Keratinocyte (primary cell): Measurements from ENCODE around the gene KRT33A. TPM values are rescaled to one million over a fixed set of nuclear protein-coding genes. Genes with fewer than 3 reads are reported as not detected.
A peak's percentile ranks its signal among the peaks of the same experiment; 100 is the strongest.

Experiments used
- DNase-seq: peaks from one replicate; pipeline ENCODE4 v3.0.0-alpha.2; 2011; ENCODE audit warnings: low read depth, missing footprints, low spot score
- FAIRE-seq: peaks from 2 replicates; lab custom pipeline; 2011; peaks lifted over from hg19 to GRCh38; lab: Jason Lieb, UNC
- H2AFZ ChIP-seq: 2 replicates; pipeline ENCODE4 v1.6.0; 2012; ENCODE audit warnings: low read length, control low read depth, inconsistent platforms; ENCODE audit not compliant: control insufficient read depth
- H3K27ac ChIP-seq: 2 replicates; pipeline ENCODE4 v1.5.1; 2011; ENCODE audit warnings: low read length; ENCODE audit not compliant: control insufficient read depth, insufficient read depth
- H3K27me3 ChIP-seq: 3 replicates; pipeline ENCODE4 v1.6.0; 2011; ENCODE audit warnings: low read length; ENCODE audit not compliant: control insufficient read depth, insufficient read depth; ENCODE audit errors: extremely low read depth
- H3K36me3 ChIP-seq, 2 experiments: 2 replicates in 1 of 2; 3 replicates in 1 of 2; pipeline ENCODE4 v1.5.1; 2011; ENCODE audit warnings: low read length in 2 of 2, mild to moderate bottlenecking in 1 of 2; ENCODE audit not compliant: control insufficient read depth in 2 of 2, insufficient read depth in 2 of 2; ENCODE audit errors: extremely low read depth in 1 of 2
- H3K4me1 ChIP-seq: 3 replicates; pipeline ENCODE4 v1.5.1; 2011; ENCODE audit warnings: low read length; ENCODE audit not compliant: control insufficient read depth, insufficient read depth; ENCODE audit errors: extremely low read depth
- H3K4me2 ChIP-seq: 3 replicates; pipeline ENCODE4 v1.6.0; 2011; ENCODE audit warnings: low read depth, low read length; ENCODE audit not compliant: control insufficient read depth, insufficient read depth; ENCODE audit errors: extremely low read depth
- H3K4me3 ChIP-seq, 3 experiments: fragments of 200-600 bp in 1 of 3; sonication (generic) in 1 of 3; 2 replicates in 2 of 3; 3 replicates in 1 of 3; pipeline ENCODE4 v1.5.1; 2011 to 2016; ENCODE audit warnings: low read length in 3 of 3, mild to moderate bottlenecking in 3 of 3, control low read depth in 2 of 3, inconsistent platforms in 1 of 3, low read depth in 1 of 3, mixed read lengths in 1 of 3, mixed run types in 1 of 3, moderate library complexity in 1 of 3; ENCODE audit not compliant: control insufficient read depth in 2 of 3, insufficient read depth in 2 of 3; ENCODE audit errors: extremely low read depth in 1 of 3
- H3K79me2 ChIP-seq: 2 replicates; pipeline ENCODE4 v1.6.0; 2012; ENCODE audit warnings: low read length; ENCODE audit not compliant: control insufficient read depth, insufficient read depth
- H3K9ac ChIP-seq: 3 replicates; pipeline ENCODE4 v1.6.0; 2011; ENCODE audit warnings: low read length; ENCODE audit not compliant: control insufficient read depth, insufficient read depth; ENCODE audit errors: extremely low read depth
- H3K9me1 ChIP-seq: 3 replicates; pipeline ENCODE4 v1.6.0; 2011; ENCODE audit warnings: low read length; ENCODE audit not compliant: control insufficient read depth, insufficient read depth; ENCODE audit errors: extremely low read depth
- H3K9me3 ChIP-seq: 2 replicates; pipeline ENCODE4 v1.5.1; 2012; ENCODE audit warnings: low read depth, low read length; ENCODE audit not compliant: control insufficient read depth
- H4K20me1 ChIP-seq: 3 replicates; pipeline ENCODE4 v1.6.0; 2011; ENCODE audit warnings: low read length; ENCODE audit not compliant: control insufficient read depth, insufficient read depth; ENCODE audit errors: extremely low read depth
- EZH2 ChIP-seq: IDR thresholded peaks from one replicate; pipeline ENCODE4 v1.6.1; 2012; ENCODE audit warnings: inconsistent platforms, mild to moderate bottlenecking, low read length, moderate library complexity
- dilution Hi-C: fragments of 300-500 bp; cut with MboI; formaldehyde crosslinking; loops from one replicate; pipeline ENCODE4 v1.7.0; 2020; ENCODE audit warnings: low sequenced_read_pairs; ENCODE audit not compliant: extremely low pct_ligation_motif_present
- polyA plus RNA-seq, 5 experiments: library from polyadenylated mRNA; depleted of rRNA in 3 of 5; stranded (reverse) in 3 of 5; stranded (forward) in 1 of 5; unstranded in 1 of 5; fragments of >200 nt; gene quantifications; 1 replicate in 1 of 5; 2 replicates in 3 of 5; 3 replicates in 1 of 5; pipeline versions ENCODE4 v1.2.1 to v1.2.3, GENCODE V29; 2011 to 2012; ENCODE audit warnings: missing spikeins in 2 of 5, low read depth in 1 of 5, low replicate concordance in 1 of 5
- TF ChIP-seq, protein P1 (sequence below), 3 experiments: IDR thresholded peaks in 1 of 3; conservative IDR thresholded peaks in 1 of 3; optimal IDR thresholded peaks in 1 of 3; 2 replicates in 2 of 3; 3 replicates in 1 of 3; pipeline versions ENCODE3 to v1.5.1; 2011; ENCODE audit warnings: low read length in 3 of 3, mild to moderate bottlenecking in 3 of 3, moderate library complexity in 2 of 3, control low read depth in 1 of 3, inconsistent platforms in 1 of 3; ENCODE audit not compliant: insufficient read depth in 2 of 3; ENCODE audit errors: extremely low read depth in 1 of 3

The KRT33A gene
- polyA plus RNA-seq, 1 donor (not counting 4 experiments of a cell fraction or from before 2014, with no cell fraction given), result not detected

DNA sequence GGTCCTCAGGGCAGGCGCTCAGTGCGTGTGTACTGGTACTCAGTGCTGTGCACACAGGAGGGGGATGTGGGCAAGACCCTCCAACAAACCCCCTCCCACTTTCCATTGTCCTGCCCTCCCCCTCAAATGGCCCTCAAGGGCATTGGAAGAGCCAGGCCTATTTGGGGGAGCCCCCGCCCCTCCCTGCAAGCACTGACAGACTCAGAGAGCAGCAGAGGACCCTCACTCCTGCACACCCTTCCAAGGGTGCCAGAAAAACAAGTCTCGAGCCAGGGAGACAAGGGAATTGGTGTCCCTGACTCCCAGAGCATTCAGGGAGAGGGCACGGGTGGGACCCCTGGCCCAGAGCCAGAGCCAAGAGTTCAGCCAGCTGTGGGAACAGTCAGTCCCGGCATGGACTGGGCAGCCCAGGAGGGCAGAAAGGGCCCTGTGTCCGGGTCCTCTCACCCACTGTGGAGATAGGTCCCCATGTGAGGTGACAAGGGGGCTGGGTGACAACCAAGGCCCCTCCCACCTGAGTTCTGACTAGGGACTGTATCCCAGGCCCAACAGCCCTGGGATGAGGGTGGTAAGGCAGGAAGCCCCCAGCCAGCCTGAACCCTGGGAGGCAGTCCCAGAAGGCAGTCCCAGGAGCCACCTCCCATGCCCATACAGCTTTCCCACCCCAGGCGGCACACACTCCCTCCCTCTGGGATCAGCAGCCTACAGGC lies 23.1 kb downstream of the KRT33A start:
- no peaks in the 10 kb centered on the region for H3K36me3 ChIP-seq
- H3K4me1 ChIP-seq, result no peaks in the 10 kb centered on the region
- dilution Hi-C loops, result no loop called here
- H3K9ac ChIP-seq, result no peak overlapping the region
- no peak for DNase-seq
- H3K4me2 ChIP-seq, result no peak overlapping the region
- no peaks in the 10 kb centered on the region for H4K20me1 ChIP-seq
- H3K79me2 ChIP-seq, result no peaks in the 10 kb centered on the region
- TF ChIP-seq, protein P1, sequence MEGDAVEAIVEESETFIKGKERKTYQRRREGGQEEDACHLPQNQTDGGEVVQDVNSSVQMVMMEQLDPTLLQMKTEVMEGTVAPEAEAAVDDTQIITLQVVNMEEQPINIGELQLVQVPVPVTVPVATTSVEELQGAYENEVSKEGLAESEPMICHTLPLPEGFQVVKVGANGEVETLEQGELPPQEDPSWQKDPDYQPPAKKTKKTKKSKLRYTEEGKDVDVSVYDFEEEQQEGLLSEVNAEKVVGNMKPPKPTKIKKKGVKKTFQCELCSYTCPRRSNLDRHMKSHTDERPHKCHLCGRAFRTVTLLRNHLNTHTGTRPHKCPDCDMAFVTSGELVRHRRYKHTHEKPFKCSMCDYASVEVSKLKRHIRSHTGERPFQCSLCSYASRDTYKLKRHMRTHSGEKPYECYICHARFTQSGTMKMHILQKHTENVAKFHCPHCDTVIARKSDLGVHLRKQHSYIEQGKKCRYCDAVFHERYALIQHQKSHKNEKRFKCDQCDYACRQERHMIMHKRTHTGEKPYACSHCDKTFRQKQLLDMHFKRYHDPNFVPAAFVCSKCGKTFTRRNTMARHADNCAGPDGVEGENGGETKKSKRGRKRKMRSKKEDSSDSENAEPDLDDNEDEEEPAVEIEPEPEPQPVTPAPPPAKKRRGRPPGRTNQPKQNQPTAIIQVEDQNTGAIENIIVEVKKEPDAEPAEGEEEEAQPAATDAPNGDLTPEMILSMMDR (optimal IDR thresholded peaks at IDR 0.05 in 1 of 3, IDR thresholded peaks at IDR 0.05 in 1 of 3, conservative IDR thresholded peaks at IDR 0.05 in 1 of 3; ENCODE audit: extremely low read depth in 1 of 3, insufficient read depth in 2 of 3, low read length in 3 of 3), result no peak
- no peak for TF ChIP-seq EZH2
- no peaks in the 10 kb centered on the region for H3K9me3 ChIP-seq
- no peaks in the 10 kb centered on the region for H3K27me3 ChIP-seq
- no peak overlapping the region for H3K27ac ChIP-seq
- no peaks in the 10 kb centered on the region for H3K9me1 ChIP-seq
- H2AFZ ChIP-seq, result no peak overlapping the region
- H3K4me3 ChIP-seq, result no peak overlapping the region
- no peak for FAIRE-seq

DNA sequence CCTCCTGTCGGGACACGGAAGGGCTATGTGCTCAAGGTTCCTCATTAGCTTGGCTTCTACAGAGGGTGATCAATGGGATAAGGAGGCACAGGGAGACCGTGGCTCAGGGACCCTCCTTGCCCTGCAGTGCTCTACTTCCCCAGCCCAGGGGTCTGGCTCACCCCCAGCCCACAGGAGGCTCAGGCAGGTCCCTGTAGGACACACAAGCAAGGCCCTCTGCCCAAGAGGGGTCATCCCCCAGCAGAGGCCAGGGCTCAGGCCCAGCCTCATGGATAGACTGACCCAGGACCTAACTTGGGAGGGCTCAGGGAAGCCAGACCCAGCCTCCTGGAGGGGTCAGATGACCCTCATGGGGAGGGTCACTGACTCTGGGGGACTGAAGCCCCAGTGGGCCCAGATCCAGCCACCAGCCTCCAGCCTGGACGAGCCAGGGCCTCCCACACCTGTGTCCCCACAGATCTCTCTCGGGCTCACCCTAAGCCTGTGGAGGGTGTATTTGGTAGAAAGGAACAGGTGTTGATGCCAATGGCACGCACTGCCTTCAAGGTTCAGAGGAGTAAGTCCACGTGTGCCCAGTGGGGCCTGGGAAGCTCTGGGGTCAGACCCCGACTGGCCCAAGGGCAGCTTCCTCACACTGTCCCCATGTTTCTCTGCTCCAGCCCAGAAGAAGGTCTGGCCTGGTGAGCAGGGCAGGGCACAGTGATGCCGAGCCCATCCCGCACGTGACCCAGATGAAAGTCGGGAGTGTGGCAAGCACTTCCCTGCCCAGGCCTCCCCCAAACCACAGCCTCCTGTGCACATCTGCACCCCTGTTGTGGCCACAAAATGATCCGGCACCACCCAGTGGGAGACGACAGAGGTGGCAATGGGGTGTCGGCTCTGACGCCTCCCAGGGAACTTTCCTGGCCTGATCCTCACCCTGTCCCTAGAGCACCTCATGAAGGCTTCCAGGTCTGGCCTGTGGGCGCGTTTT lies 24.2 kb downstream of the KRT33A start:
- Histone ChIP-seq H4K20me1 (no peaks in the 10 kb centered on the region), H3K4me1 (no peaks in the 10 kb centered on the region), H3K27ac (no peak overlapping the region), H3K9me1 (no peaks in the 10 kb centered on the region), H3K9ac (no peak overlapping the region), H3K79me2 (no peaks in the 10 kb centered on the region), H3K4me2 (no peak overlapping the region), H3K4me3 (no peak overlapping the region), H3K27me3 (no peaks in the 10 kb centered on the region), H3K36me3 (no peaks in the 10 kb centered on the region), H3K9me3 (no peaks in the 10 kb centered on the region), H2AFZ (no peak overlapping the region)
- TF ChIP-seq EZH2, result no peak
- TF ChIP-seq, protein P1 (optimal IDR thresholded peaks at IDR 0.05 in 1 of 3, IDR thresholded peaks at IDR 0.05 in 1 of 3, conservative IDR thresholded peaks at IDR 0.05 in 1 of 3; ENCODE audit: extremely low read depth in 1 of 3, insufficient read depth in 2 of 3, low read length in 3 of 3), result peak in 1 of 3 experiments; percentile 18
- dilution Hi-C loops, result no loop called here
- no peak for DNase-seq
- no peak for FAIRE-seq
